ENCODE results near the gene THBS1. TPM values are rescaled to one million over a fixed set of nuclear protein-coding genes. Genes with fewer than 3 reads are reported as not detected.

THBS1 gene
- total RNA-seq (2022) (288 and 342 TPM in 2 replicates), Bru-seq, nascent RNA (percentile 99 among the genes with signal in this experiment), BruChase-seq, experiment 1, labeled RNA remaining after a 2-hour chase (percentile 100 among the genes with signal in this experiment), BruChase-seq, experiment 2, labeled RNA remaining after a 6-hour chase (percentile 98 among the genes with signal in this experiment)
- long read RNA-seq, full-length matches to known transcripts = 9 of 50 reads
- long read RNA-seq, partial matches to known transcripts = 37 of 50 reads
- long read RNA-seq, other reads (novel, unspliced or antisense) = 4 of 50 reads

- peaks cover 7% of the 10 kb centered on the region for H3K36me3 ChIP-seq (ENCODE audit: control insufficient read depth, insufficient read depth, low read length)
- peaks cover 26% of the 10 kb centered on the region; the same call in 1 of the 2 replicates for H3K4me1 ChIP-seq
- peak; percentile 94 to 97 for DNase-seq
- BruUV-seq (replicated peaks) = no TSS peak
- Mint-ChIP-seq H3K4me3 (ENCODE audit: unreplicated experiment) (peak within 1 kb of the TSS; percentile 78), H3K9me3 (ENCODE audit: unreplicated experiment) (no peaks in the 10 kb centered on the region), H3K27ac (ENCODE audit: unreplicated experiment) (peak within 1 kb of the TSS; percentile 43), H3K36me3 (ENCODE audit: insufficient read depth, unreplicated experiment) (peaks cover 62% of the 10 kb centered on the region), H3K27me3 (ENCODE audit: insufficient read depth, unreplicated experiment) (no peaks in the 10 kb centered on the region), H3K4me1 (ENCODE audit: low read depth, unreplicated experiment) (peaks cover 6% of the 10 kb centered on the region)
- ChIA-PET CTCF (interaction anchor here (0.5 to 2.8 kb wide), 24 partner anchors 9 to 878 kb away, joined by 3 to 36 read pairs (median 4); no protein-coding TSS in a partner anchor), POLR2A (interaction anchor here (0.5 to 2.0 kb wide), 21 partner anchors 10 to 873 kb away, joined by 3 to 14 read pairs (median 5); no protein-coding TSS in a partner anchor)
- TF ChIP-seq CTCF (IDR thresholded peaks at IDR 0.05; ENCODE audit: insufficient read depth in 1 of 2, low read depth in 1 of 2, low read length in 1 of 2, severe bottlenecking in 1 of 2, unreplicated experiment in 1 of 2) = no peak
- H3K27me3 ChIP-seq (replicated peaks; ENCODE audit: control insufficient read depth, insufficient read depth, low read length) = no peaks in the 10 kb centered on the region
- intact Hi-C loops (cut with micrococcal nuclease; ENCODE audit: unreplicated experiment) = loop anchor here (1.0 to 10.0 kb wide), 10 partner anchors 143 to 873 kb away; no protein-coding TSS in a partner anchor
- H3K4me3 ChIP-seq (ENCODE audit: low read depth, low read length) = peak within 1 kb of the TSS; percentile 84
- H3K9me3 ChIP-seq = 0 out of 2 replicates have a peak, but pooled peaks cover 3% of the 10 kb centered on the region
These were observed at the start of gene THBS1 for GRCh38 chr15:39580485-39581241. Gene THBS1 (plus strand): TSS chr15:39581079. CDS start chr15:39581858, 779 bp downstream.

- intact Hi-C loops (cut with micrococcal nuclease; ENCODE audit: unreplicated experiment) = no loop called here
- Histone ChIP-seq H3K36me3 (ENCODE audit: control insufficient read depth, insufficient read depth, low read length) (no peaks in the 10 kb centered on the region), H3K27me3 (replicated peaks; ENCODE audit: control insufficient read depth, insufficient read depth, low read length) (no peaks in the 10 kb centered on the region), H3K4me1 (no peaks in the 10 kb centered on the region), H3K9me3 (no peaks in the 10 kb centered on the region), H3K4me3 (ENCODE audit: low read depth, low read length) (no peak overlapping the region)
- Mint-ChIP-seq H3K27me3 (ENCODE audit: insufficient read depth, unreplicated experiment) (no peaks in the 10 kb centered on the region), H3K4me3 (ENCODE audit: unreplicated experiment) (no peak overlapping the region), H3K9me3 (ENCODE audit: unreplicated experiment) (peaks cover 10% of the 10 kb centered on the region), H3K4me1 (ENCODE audit: low read depth, unreplicated experiment) (peaks cover 7% of the 10 kb centered on the region), H3K36me3 (ENCODE audit: insufficient read depth, unreplicated experiment) (no peaks in the 10 kb centered on the region), H3K27ac (ENCODE audit: unreplicated experiment) (no peak overlapping the region)
- no peak for DNase-seq
- CTCF ChIA-PET = no interaction called here
- POLR2A ChIA-PET = no interaction called here
- BruUV-seq (replicated peaks) = no TSS peak
- TF ChIP-seq CTCF (IDR thresholded peaks at IDR 0.05; ENCODE audit: insufficient read depth in 1 of 2, low read depth in 1 of 2, low read length in 1 of 2, severe bottlenecking in 1 of 2, unreplicated experiment in 1 of 2) = no peak
These were observed 45.9 kb upstream of the THBS1 start for GRCh38 chr15:39534996-39535395.

GRCh38 chr15:39535466-39535865, 45.4 kb upstream of the THBS1 start:
- Histone ChIP-seq H3K36me3 (ENCODE audit: control insufficient read depth, insufficient read depth, low read length) (no peaks in the 10 kb centered on the region), H3K4me3 (ENCODE audit: low read depth, low read length) (no peak overlapping the region), H3K9me3 (no peaks in the 10 kb centered on the region), H3K4me1 (no peaks in the 10 kb centered on the region), H3K27me3 (replicated peaks; ENCODE audit: control insufficient read depth, insufficient read depth, low read length) (no peaks in the 10 kb centered on the region)
- H3K9me3 Mint-ChIP-seq (ENCODE audit: unreplicated experiment) = peaks cover 10% of the 10 kb centered on the region
- intact Hi-C loops (cut with micrococcal nuclease; ENCODE audit: unreplicated experiment) = no loop called here
- H3K36me3 Mint-ChIP-seq (ENCODE audit: insufficient read depth, unreplicated experiment) = no peaks in the 10 kb centered on the region
- H3K27me3 Mint-ChIP-seq (ENCODE audit: insufficient read depth, unreplicated experiment) = no peaks in the 10 kb centered on the region
- peaks cover 7% of the 10 kb centered on the region for H3K4me1 Mint-ChIP-seq (ENCODE audit: low read depth, unreplicated experiment)
- no TSS peak for BruUV-seq (replicated peaks)
- ChIA-PET CTCF (no interaction called here), POLR2A (no interaction called here)
- H3K27ac Mint-ChIP-seq (ENCODE audit: unreplicated experiment) = no peak overlapping the region
- TF ChIP-seq CTCF (IDR thresholded peaks at IDR 0.05; ENCODE audit: insufficient read depth in 1 of 2, low read depth in 1 of 2, low read length in 1 of 2, severe bottlenecking in 1 of 2, unreplicated experiment in 1 of 2) = no peak
- no peak overlapping the region for H3K4me3 Mint-ChIP-seq (ENCODE audit: unreplicated experiment)
- no peak for DNase-seq

Data from Caco-2 (cell line).